Nasal cavity respiratory epithelium epithelial cell of viscerocranial mucosa (primary cell): ENCODE measurements around the gene IRF2BPL. TPM values are rescaled to one million over a fixed set of nuclear protein-coding genes. Genes with fewer than 3 reads are reported as not detected.

Source experiments
- total RNA-seq: library from RNA; depleted of rRNA; stranded (reverse); fragments of >200 nt; gene quantifications from 2 replicates; pipeline ENCODE4 v1.2.3, GENCODE V29; 2014

Gene IRF2BPL
- total RNA-seq, result 23.2 and 34.9 TPM in 2 replicates

GRCh38 chr14:77028384-77029231 is at the start of gene IRF2BPL:
Gene IRF2BPL, minus strand, starts transcription at chr14:77028708. Its CDS starts 916 bp downstream, at chr14:77027792.

Other genes with a start within 250 kb of the IRF2BPL start
- gene ANGEL1, start 215.8 kb downstream of the IRF2BPL start, total RNA-seq, result 7.2 and 13.2 TPM in 2 replicates
- not detected in 2 replicates for gene LRRC74A, start 202.3 kb downstream of the IRF2BPL start, total RNA-seq
- gene CIPC, start 69.5 kb upstream of the IRF2BPL start, total RNA-seq, result 8.5 and 23.0 TPM in 2 replicates
- not detected in 2 replicates for gene ZDHHC22, start 113.1 kb upstream of the IRF2BPL start, total RNA-seq
- 1.4 and 7.9 TPM in 2 replicates for gene TMEM63C, start 153.1 kb upstream of the IRF2BPL start, total RNA-seq
- gene NGB, start 242.5 kb upstream of the IRF2BPL start, total RNA-seq, result 0.07 TPM in 1 of 2 replicates, not detected in the other